Mesothelial cell of epicardium (in vitro differentiated cells): Measurements from ENCODE around the gene HEPN1. TPM values are rescaled to one million over a fixed set of nuclear protein-coding genes. Genes with fewer than 3 reads are reported as not detected.
A peak's percentile ranks its signal among the peaks of the same experiment; 100 is the strongest.

ENCODE experiments used
- DNase-seq, 2 experiments: peaks; one replicate each; pipeline ENCODE4 v3.0.0; 2021; ENCODE audit warnings: low spot score in 2 of 2; ENCODE audit not compliant: unreplicated experiment in 2 of 2
- H3K27ac Mint-ChIP-seq: 2 replicates; pipeline ENCODE4 v1.8.0; 2021; ENCODE audit warnings: mixed read lengths
- H3K27me3 Mint-ChIP-seq: 2 replicates; pipeline ENCODE4 v1.8.0; 2021; ENCODE audit warnings: low read depth, mixed read lengths
- H3K36me3 Mint-ChIP-seq: 2 replicates; pipeline ENCODE4 v1.8.0; 2021; ENCODE audit warnings: mixed read lengths
- H3K4me1 Mint-ChIP-seq: 2 replicates; pipeline ENCODE4 v1.8.0; 2021; ENCODE audit warnings: mixed read lengths
- H3K4me3 Mint-ChIP-seq: 2 replicates; pipeline ENCODE4 v1.8.0; 2021; ENCODE audit warnings: mild to moderate bottlenecking, moderate library complexity, mixed read lengths
- H3K9me3 Mint-ChIP-seq: 2 replicates; pipeline ENCODE4 v1.8.0; 2021; ENCODE audit warnings: mixed read lengths
- CTCF ChIP-seq: fragments of 200-600 bp; sonication (generic); IDR thresholded peaks from one replicate; pipeline ENCODE4 v1.5.0; 2021; ENCODE audit warnings: antibody characterized with exemption; ENCODE audit not compliant: unreplicated experiment
- total RNA-seq: library from RNA; stranded (reverse); gene quantifications from 3 replicates; pipeline ENCODE4 v1.2.1, GENCODE V29; 2021

The HEPN1 gene
- total RNA-seq, 1 donor from 2014 or later: not detected

DNA sequence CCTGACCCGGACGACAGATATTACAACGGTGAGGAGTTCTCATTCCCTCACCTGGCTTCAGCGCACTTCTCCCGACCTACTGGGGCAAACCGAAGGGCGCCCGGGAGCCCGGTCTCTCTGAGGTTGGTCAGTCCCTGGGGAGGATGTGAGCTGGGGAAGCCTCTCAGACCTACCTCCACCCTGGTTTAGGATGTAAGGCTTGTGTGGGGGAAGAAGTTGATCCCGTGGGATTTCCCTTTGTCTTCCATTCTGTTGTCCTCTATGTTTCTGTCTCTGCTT is 41.5 kb upstream of the HEPN1 start:
- peak overlapping the region; percentile 82 for H3K4me3 Mint-ChIP-seq
- no peak overlapping the region for H3K27ac Mint-ChIP-seq
- no peak for TF ChIP-seq CTCF
- no peaks in the 10 kb centered on the region for H3K9me3 Mint-ChIP-seq
- peaks cover 34% of the 10 kb centered on the region for H3K27me3 Mint-ChIP-seq
- peaks cover 12% of the 10 kb centered on the region for H3K4me1 Mint-ChIP-seq
- no peak for DNase-seq
- H3K36me3 Mint-ChIP-seq: no peaks in the 10 kb centered on the region

GRCh38 chr11:124877910-124878758 is 40.9 kb upstream of the HEPN1 start:
- H3K9me3 Mint-ChIP-seq: no peaks in the 10 kb centered on the region
- no peak for TF ChIP-seq CTCF
- H3K4me3 Mint-ChIP-seq: peak overlapping the region; percentile 82
- H3K27ac Mint-ChIP-seq: no peak overlapping the region
- peaks cover 29% of the 10 kb centered on the region for H3K27me3 Mint-ChIP-seq
- no peaks in the 10 kb centered on the region for H3K36me3 Mint-ChIP-seq
- H3K4me1 Mint-ChIP-seq: peaks cover 16% of the 10 kb centered on the region
- DNase-seq: no peak

DNA sequence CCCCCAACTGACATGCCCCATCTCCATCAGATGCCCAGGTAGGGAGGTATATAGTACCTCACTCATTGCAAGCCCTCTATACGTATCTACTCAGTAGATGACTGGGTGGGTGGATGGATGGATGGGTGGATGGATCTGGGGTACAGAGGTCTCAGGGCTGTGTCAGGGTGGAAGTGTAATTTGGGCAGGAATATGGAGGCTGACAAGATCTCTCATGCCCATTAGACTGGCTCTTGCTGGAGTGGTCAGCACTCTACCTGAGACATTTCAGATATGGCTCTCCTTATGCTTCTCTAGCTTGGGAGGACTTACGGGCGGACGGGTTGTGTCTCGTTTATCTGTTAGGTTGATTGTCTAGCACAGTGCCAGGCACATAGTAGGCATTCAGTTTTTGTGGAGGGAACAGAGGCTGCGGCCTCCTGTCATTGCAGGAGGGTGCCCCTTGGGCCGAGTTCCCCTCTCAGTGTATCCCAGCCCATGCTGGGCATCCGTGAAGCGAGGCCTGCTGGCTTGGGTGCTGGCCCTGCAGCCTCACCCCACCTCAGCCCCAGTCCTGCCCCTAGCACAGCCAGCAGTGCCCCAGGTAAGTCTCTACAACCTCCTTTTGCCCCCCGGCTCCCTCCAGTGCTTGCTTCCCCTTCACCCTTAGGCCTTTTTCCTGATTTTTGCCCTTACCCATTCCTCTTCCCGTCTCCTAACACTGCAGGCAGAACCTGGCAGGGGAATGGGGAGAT is 40.1 kb upstream of the HEPN1 start:
- TF ChIP-seq CTCF: no peak
- H3K27me3 Mint-ChIP-seq: peaks cover 21% of the 10 kb centered on the region
- no peaks in the 10 kb centered on the region for H3K9me3 Mint-ChIP-seq
- no peak for DNase-seq
- peaks cover 16% of the 10 kb centered on the region for H3K4me1 Mint-ChIP-seq
- no peak overlapping the region for H3K27ac Mint-ChIP-seq
- H3K36me3 Mint-ChIP-seq: no peaks in the 10 kb centered on the region
- no peak overlapping the region for H3K4me3 Mint-ChIP-seq

- Mint-ChIP-seq H3K4me3 (no peak overlapping the region), H3K4me1 (peaks cover 16% of the 10 kb centered on the region), H3K27ac (no peak overlapping the region), H3K36me3 (no peaks in the 10 kb centered on the region), H3K27me3 (peaks cover 16% of the 10 kb centered on the region), H3K9me3 (no peaks in the 10 kb centered on the region)
- no peak for TF ChIP-seq CTCF
- DNase-seq: peak in 1 of 2 experiments; percentile 25
Measured at GRCh38 chr11:124879493-124880289, 39.4 kb upstream of the HEPN1 start.

DNA sequence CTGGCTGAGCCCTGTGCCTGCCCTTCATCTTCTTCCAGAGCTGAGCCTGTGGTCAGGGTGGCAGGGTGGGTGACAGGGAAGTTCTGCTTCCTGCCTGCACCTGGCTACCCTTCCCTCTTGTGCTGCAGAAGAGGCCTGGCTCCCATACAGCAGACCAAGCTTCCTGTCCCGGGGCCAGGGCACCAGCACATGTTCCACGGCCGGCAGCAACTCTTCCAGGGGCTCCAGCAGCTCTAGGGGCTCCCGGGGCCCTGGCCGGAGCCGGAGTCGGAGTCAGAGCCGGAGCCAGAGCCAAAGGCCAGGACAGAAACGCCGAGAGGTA is 38.8 kb upstream of the HEPN1 start:
- no peaks in the 10 kb centered on the region for H3K36me3 Mint-ChIP-seq
- peaks cover 12% of the 10 kb centered on the region for H3K27me3 Mint-ChIP-seq
- no peak overlapping the region for H3K4me3 Mint-ChIP-seq
- no peak for TF ChIP-seq CTCF
- peak in 1 of 2 experiments; percentile 17 for DNase-seq
- H3K4me1 Mint-ChIP-seq: peaks cover 16% of the 10 kb centered on the region
- H3K27ac Mint-ChIP-seq: no peak overlapping the region
- no peaks in the 10 kb centered on the region for H3K9me3 Mint-ChIP-seq
